Activated CD8-positive, alpha-beta T cell treated with anti-CD3 and anti-CD28 coated beads, Interleukin-2, amount 10 ng/mL, durations not matched to agents 7 days and 5 days (primary cell): Measurements from ENCODE around the gene MYO10. TPM values are rescaled to one million over a fixed set of nuclear protein-coding genes. Genes with fewer than 3 reads are reported as not detected.

ENCODE experiments used
- ATAC-seq: fragments of 150-1000 bp; cut with Tn5 transposase; one replicate; pipeline ENCODE4 v1.10.0; 2021; ENCODE audit warnings: moderate library complexity
- CTCF ChIA-PET: fragments of 350-600 bp; sonication (Branson Sonifier 250); formaldehyde crosslinking; loops from one replicate; lab custom pipeline; 2021; ENCODE audit warnings: antibody characterized with exemption; lab: Charles Lee
- POLR2A ChIA-PET: fragments of 350-600 bp; sonication (Branson Sonifier 250); formaldehyde crosslinking; loops from one replicate; lab custom pipeline; 2021; ENCODE audit warnings: antibody characterized with exemption; lab: Charles Lee
- DNase-seq: peaks from one replicate; pipeline ENCODE4 v3.0.0-alpha.2; 2020
- H3K27ac Mint-ChIP-seq: one replicate; pipeline ENCODE4 v1.8.0; 2021; ENCODE audit warnings: mild to moderate bottlenecking, mixed read lengths
- H3K27me3 Mint-ChIP-seq: one replicate; pipeline ENCODE4 v1.8.0; 2021; ENCODE audit warnings: low read depth, mixed read lengths
- H3K36me3 Mint-ChIP-seq: one replicate; pipeline ENCODE4 v1.8.0; 2021; ENCODE audit warnings: low read depth, mixed read lengths
- H3K4me1 Mint-ChIP-seq: one replicate; pipeline ENCODE4 v1.8.0; 2021; ENCODE audit warnings: low read depth, mixed read lengths
- H3K4me3 Mint-ChIP-seq: one replicate; pipeline ENCODE4 v1.8.0; 2021; ENCODE audit warnings: mild to moderate bottlenecking, mixed read lengths
- H3K9me3 Mint-ChIP-seq: one replicate; pipeline ENCODE4 v1.8.0; 2022; ENCODE audit warnings: mixed read lengths; ENCODE audit not compliant: insufficient read depth
- total RNA-seq, 2 experiments: library from RNA; stranded (reverse); gene quantifications; one replicate each; pipeline ENCODE4 v1.2.3, GENCODE V29; 2021

The MYO10 gene
- total RNA-seq, 2 experiments from 2014 or later: not detected

GRCh38 chr5:16907270-16907669 is 28.8 kb downstream of the MYO10 start:
- ChIA-PET CTCF (no interaction called here), POLR2A (no interaction called here)
- no peaks in the 10 kb centered on the region for H3K27me3 Mint-ChIP-seq
- no peak overlapping the region for H3K27ac Mint-ChIP-seq
- H3K4me1 Mint-ChIP-seq: no peaks in the 10 kb centered on the region
- ATAC-seq (no peak), DNase-seq (no peak)
- no peak overlapping the region for H3K4me3 Mint-ChIP-seq
- H3K36me3 Mint-ChIP-seq: no peaks in the 10 kb centered on the region
- no peaks in the 10 kb centered on the region for H3K9me3 Mint-ChIP-seq

GRCh38 chr5:16906255-16906654 is 29.8 kb downstream of the MYO10 start:
- no peaks in the 10 kb centered on the region for H3K27me3 Mint-ChIP-seq
- no peaks in the 10 kb centered on the region for H3K4me1 Mint-ChIP-seq
- H3K9me3 Mint-ChIP-seq: no peaks in the 10 kb centered on the region
- no peaks in the 10 kb centered on the region for H3K36me3 Mint-ChIP-seq
- DNase-seq (no peak), ATAC-seq (no peak)
- ChIA-PET POLR2A (no interaction called here), CTCF (no interaction called here)
- H3K27ac Mint-ChIP-seq: no peak overlapping the region
- no peak overlapping the region for H3K4me3 Mint-ChIP-seq

GRCh38 chr5:16903480-16904300 is 32.4 kb downstream of the MYO10 start:
- ChIA-PET POLR2A (no interaction called here), CTCF (no interaction called here)
- no peak overlapping the region for H3K4me3 Mint-ChIP-seq
- H3K36me3 Mint-ChIP-seq: no peaks in the 10 kb centered on the region
- H3K9me3 Mint-ChIP-seq: no peaks in the 10 kb centered on the region
- no peak for ATAC-seq
- no peak for DNase-seq
- H3K27me3 Mint-ChIP-seq: no peaks in the 10 kb centered on the region
- no peak overlapping the region for H3K27ac Mint-ChIP-seq
- no peaks in the 10 kb centered on the region for H3K4me1 Mint-ChIP-seq

GRCh38 chr5:16902846-16903245 is 33.2 kb downstream of the MYO10 start:
- H3K27ac Mint-ChIP-seq: no peak overlapping the region
- H3K4me3 Mint-ChIP-seq: no peak overlapping the region
- no peak for ATAC-seq
- H3K36me3 Mint-ChIP-seq: no peaks in the 10 kb centered on the region
- no peaks in the 10 kb centered on the region for H3K9me3 Mint-ChIP-seq
- no peak for DNase-seq
- ChIA-PET CTCF (no interaction called here), POLR2A (no interaction called here)
- H3K4me1 Mint-ChIP-seq: no peaks in the 10 kb centered on the region
- no peaks in the 10 kb centered on the region for H3K27me3 Mint-ChIP-seq

GRCh38 chr5:16901021-16901644 is 35.0 kb downstream of the MYO10 start:
- CTCF ChIA-PET: no interaction called here
- no peaks in the 10 kb centered on the region for H3K36me3 Mint-ChIP-seq
- no peak for DNase-seq
- POLR2A ChIA-PET: no interaction called here
- H3K27ac Mint-ChIP-seq: no peak overlapping the region
- no peaks in the 10 kb centered on the region for H3K27me3 Mint-ChIP-seq
- H3K4me1 Mint-ChIP-seq: no peaks in the 10 kb centered on the region
- no peak for ATAC-seq
- no peak overlapping the region for H3K4me3 Mint-ChIP-seq
- H3K9me3 Mint-ChIP-seq: no peaks in the 10 kb centered on the region

GRCh38 chr5:16899171-16899570 is 36.9 kb downstream of the MYO10 start:
- ChIA-PET POLR2A (no interaction called here), CTCF (no interaction called here)
- H3K36me3 Mint-ChIP-seq: no peaks in the 10 kb centered on the region
- DNase-seq (no peak), ATAC-seq (no peak)
- no peak overlapping the region for H3K4me3 Mint-ChIP-seq
- no peak overlapping the region for H3K27ac Mint-ChIP-seq
- H3K9me3 Mint-ChIP-seq: no peaks in the 10 kb centered on the region
- no peaks in the 10 kb centered on the region for H3K27me3 Mint-ChIP-seq
- H3K4me1 Mint-ChIP-seq: no peaks in the 10 kb centered on the region

- Mint-ChIP-seq H3K4me1 (no peaks in the 10 kb centered on the region), H3K4me3 (no peak overlapping the region), H3K27ac (no peak overlapping the region), H3K36me3 (no peaks in the 10 kb centered on the region), H3K9me3 (no peaks in the 10 kb centered on the region), H3K27me3 (no peaks in the 10 kb centered on the region)
- ChIA-PET CTCF (no interaction called here), POLR2A (no interaction called here)
- DNase-seq (no peak), ATAC-seq (no peak)
These were observed 38.3 kb downstream of the MYO10 start for GRCh38 chr5:16897800-16898199.

GRCh38 chr5:16897284-16897704 is 38.8 kb downstream of the MYO10 start:
- Mint-ChIP-seq H3K36me3 (no peaks in the 10 kb centered on the region), H3K9me3 (no peaks in the 10 kb centered on the region), H3K27ac (no peak overlapping the region), H3K27me3 (no peaks in the 10 kb centered on the region), H3K4me3 (no peak overlapping the region), H3K4me1 (no peaks in the 10 kb centered on the region)
- POLR2A ChIA-PET: no interaction called here
- CTCF ChIA-PET: no interaction called here
- DNase-seq (no peak), ATAC-seq (no peak)

- H3K27ac Mint-ChIP-seq: no peak overlapping the region
- no peak overlapping the region for H3K4me3 Mint-ChIP-seq
- no peaks in the 10 kb centered on the region for H3K36me3 Mint-ChIP-seq
- DNase-seq: no peak
- ChIA-PET POLR2A (no interaction called here), CTCF (no interaction called here)
- no peaks in the 10 kb centered on the region for H3K9me3 Mint-ChIP-seq
- H3K27me3 Mint-ChIP-seq: no peaks in the 10 kb centered on the region
- no peaks in the 10 kb centered on the region for H3K4me1 Mint-ChIP-seq
- no peak for ATAC-seq
These were observed 39.3 kb downstream of the MYO10 start for GRCh38 chr5:16896767-16897166.

- no peak overlapping the region for H3K27ac Mint-ChIP-seq
- H3K4me1 Mint-ChIP-seq: no peaks in the 10 kb centered on the region
- DNase-seq (no peak), ATAC-seq (no peak)
- no peaks in the 10 kb centered on the region for H3K36me3 Mint-ChIP-seq
- H3K27me3 Mint-ChIP-seq: no peaks in the 10 kb centered on the region
- ChIA-PET POLR2A (no interaction called here), CTCF (no interaction called here)
- no peaks in the 10 kb centered on the region for H3K9me3 Mint-ChIP-seq
- H3K4me3 Mint-ChIP-seq: no peak overlapping the region
These were observed 41.6 kb downstream of the MYO10 start for GRCh38 chr5:16894236-16895057.

- Mint-ChIP-seq H3K36me3 (no peaks in the 10 kb centered on the region), H3K9me3 (no peaks in the 10 kb centered on the region), H3K27ac (no peak overlapping the region), H3K4me1 (no peaks in the 10 kb centered on the region), H3K4me3 (no peak overlapping the region), H3K27me3 (no peaks in the 10 kb centered on the region)
- ChIA-PET POLR2A (no interaction called here), CTCF (no interaction called here)
- DNase-seq: no peak
- ATAC-seq: no peak
These were observed 45.1 kb downstream of the MYO10 start for GRCh38 chr5:16891033-16891432.

GRCh38 chr5:16889972-16890519 is 46.0 kb downstream of the MYO10 start:
- Mint-ChIP-seq H3K4me3 (no peak overlapping the region), H3K27me3 (no peaks in the 10 kb centered on the region), H3K9me3 (no peaks in the 10 kb centered on the region), H3K27ac (no peak overlapping the region), H3K4me1 (no peaks in the 10 kb centered on the region), H3K36me3 (no peaks in the 10 kb centered on the region)
- ChIA-PET CTCF (no interaction called here), POLR2A (no interaction called here)
- DNase-seq: no peak
- ATAC-seq: no peak
